GM15510 (cell line): ENCODE data around the gene CFAP45.

Experiments used
- POLR2A ChIP-seq: IDR thresholded peaks from 3 replicates; pipeline ENCODE4 v1.6.1; 2011; ENCODE audit warnings: borderline replicate concordance; ENCODE audit not compliant: insufficient read length; ENCODE audit errors: extremely low read depth

The CFAP45 gene

DNA sequence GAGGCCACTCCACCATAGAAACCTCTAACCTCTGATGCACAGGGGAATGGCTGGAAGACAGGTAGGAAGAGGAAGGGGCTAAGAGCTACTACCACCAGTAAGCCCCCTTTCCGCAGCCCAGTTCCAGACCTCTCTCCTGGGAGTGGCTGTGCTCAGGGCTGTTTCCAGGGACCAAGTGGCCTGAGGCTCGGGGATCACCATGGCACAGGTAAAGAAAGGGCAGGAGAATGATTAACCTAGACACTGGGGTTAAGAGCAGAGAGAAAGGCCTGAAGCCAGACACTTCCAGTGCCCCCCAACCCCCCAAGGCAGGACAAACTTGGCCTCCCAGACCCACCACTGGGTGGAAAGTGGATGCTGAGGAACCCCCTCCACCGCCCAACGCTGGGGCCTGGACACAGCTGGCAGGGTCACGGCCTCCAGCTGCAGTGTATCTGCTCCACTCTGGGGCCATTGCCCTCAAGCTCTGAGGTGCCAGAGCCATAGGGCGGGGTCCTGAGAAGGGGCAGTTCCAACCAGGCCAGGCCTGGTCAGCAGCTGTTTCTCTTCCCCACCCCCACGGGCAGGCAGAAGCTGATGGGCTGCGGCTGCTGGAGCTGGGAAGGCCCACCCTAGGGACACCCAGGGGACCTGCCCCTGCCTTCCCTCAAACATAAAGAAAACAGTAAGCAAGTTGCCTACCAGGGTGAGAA lies 22.7 kb upstream of the CFAP45 start:
- TF ChIP-seq POLR2A = no peak

DNA sequence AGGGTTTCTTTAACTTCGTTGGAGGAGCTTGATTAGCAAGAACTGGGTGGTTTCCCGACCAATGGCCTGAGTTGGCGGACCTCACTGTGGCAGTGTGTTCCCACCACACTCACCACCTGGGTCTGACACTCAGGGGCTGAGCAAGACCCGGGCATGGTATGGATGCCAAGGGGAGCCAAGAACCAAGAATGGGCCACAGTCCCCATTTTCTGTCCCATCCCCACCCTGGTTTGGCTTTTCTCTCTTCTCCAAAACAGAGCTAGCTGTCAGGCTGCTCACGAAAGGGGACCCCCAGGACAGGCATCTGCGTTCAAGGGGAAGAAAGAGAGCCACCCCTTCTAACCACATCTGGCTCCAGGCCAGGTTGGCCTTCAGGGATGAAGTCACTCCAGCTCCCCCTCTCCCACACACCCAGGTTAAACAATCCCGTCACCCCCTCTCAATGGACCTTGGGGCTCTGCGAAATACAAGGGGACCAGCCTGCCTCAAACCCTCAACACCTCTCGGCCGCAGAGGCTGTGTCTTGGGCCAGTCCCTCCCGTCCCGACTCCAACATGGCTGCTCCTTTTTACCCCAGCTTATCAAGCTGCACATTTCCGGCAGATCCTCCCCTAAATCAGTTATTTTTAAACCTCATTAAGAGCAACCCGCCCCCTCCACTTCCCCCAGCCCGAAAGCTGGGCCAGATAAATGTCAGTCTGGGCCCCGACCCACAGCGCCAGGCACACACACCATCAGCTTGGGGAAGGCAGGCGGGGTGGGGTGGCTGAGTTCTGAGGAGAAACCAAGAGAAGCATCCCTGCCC lies 21.9 kb upstream of the CFAP45 start:
- TF ChIP-seq POLR2A = peak; percentile 9

DNA sequence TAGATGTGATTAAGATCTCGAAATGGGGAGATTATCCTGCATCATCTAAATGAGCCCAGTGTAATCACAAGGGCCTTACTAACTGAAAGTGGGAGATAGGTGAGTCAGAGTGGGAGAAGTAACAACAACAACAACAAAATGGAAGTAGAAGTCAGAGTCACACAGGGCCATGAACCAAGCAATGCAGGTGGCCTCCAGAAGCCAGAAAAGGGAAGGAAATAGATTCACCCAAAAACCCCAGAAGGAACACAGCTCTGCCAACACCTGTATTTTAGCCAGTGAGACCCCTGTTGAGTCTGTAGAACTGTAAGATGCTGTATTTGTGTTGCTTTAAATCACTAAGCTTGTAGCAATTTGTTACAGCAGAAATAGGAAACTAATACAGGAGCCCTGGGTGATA lies 21.3 kb upstream of the CFAP45 start:
- peak; percentile 6 for TF ChIP-seq POLR2A

DNA sequence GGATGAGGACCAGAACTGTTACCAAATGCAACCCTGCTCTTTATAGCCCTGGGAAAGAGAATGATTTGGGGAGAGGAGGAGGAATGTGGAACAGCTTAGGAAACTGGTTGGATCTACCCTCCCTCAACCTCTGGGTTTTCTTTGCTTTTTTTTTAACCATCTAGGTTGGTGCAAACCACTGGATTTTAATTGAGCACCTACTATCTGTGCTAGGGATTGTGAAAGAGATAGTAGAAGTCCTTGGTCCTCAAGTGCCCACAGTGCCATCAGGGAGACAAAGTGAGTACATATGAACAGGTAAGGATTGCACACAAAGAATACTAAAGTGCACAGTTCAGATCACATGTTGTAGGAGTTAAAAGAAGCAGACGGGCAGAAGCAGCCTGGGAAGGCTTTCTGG lies 20.7 kb upstream of the CFAP45 start:
- no peak for TF ChIP-seq POLR2A

DNA sequence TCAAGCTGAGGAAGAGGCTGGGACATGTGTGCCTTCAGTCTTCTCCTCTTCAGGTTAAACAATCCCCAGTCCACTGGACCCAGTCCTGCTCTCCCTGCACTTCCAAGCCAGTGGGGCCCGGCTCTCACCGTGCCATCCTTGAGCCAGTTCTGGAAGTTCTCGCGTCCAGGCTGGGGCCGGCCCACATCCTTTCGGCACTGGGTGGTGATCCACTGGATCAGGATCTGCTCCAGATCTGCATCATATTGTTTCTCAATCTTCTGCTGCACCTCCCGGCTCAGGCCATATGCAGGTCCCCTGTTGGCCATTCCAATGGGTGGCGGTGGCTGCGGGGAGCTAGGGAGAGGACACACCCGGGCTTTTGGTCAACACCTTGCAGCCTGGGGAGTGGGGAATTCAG lies 20.2 kb upstream of the CFAP45 start:
- no peak for TF ChIP-seq POLR2A

DNA sequence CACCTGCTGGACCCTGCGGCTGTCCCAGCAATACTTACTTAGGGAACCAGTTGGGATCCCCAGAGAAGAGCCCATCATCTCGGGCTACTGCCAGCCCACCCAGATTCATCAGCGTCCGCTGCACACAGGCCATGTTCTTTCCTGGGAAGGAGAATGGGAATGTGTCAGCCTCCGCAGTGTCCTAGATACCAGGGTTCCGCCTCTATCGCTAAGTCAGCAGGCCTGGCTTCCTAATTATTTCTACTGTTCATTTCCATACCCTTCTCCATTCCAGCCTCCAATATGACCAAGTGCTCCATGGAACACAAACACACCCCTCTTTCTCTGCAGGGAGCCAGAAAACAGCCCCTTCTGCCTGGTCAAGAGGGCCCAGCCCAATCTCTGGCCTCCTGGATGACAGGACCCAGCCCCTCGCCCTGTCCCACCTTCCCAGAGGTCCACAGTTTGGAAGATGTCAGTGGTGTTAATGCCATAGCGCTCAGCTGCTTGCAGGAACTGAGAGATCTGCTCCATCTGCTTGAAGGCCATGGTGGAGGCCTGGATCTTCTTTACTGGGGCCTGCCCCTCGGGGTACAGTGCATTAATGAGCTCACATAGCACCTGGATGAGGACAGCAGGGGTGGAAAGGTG lies 19.4 kb upstream of the CFAP45 start:
- TF ChIP-seq POLR2A = no peak

DNA sequence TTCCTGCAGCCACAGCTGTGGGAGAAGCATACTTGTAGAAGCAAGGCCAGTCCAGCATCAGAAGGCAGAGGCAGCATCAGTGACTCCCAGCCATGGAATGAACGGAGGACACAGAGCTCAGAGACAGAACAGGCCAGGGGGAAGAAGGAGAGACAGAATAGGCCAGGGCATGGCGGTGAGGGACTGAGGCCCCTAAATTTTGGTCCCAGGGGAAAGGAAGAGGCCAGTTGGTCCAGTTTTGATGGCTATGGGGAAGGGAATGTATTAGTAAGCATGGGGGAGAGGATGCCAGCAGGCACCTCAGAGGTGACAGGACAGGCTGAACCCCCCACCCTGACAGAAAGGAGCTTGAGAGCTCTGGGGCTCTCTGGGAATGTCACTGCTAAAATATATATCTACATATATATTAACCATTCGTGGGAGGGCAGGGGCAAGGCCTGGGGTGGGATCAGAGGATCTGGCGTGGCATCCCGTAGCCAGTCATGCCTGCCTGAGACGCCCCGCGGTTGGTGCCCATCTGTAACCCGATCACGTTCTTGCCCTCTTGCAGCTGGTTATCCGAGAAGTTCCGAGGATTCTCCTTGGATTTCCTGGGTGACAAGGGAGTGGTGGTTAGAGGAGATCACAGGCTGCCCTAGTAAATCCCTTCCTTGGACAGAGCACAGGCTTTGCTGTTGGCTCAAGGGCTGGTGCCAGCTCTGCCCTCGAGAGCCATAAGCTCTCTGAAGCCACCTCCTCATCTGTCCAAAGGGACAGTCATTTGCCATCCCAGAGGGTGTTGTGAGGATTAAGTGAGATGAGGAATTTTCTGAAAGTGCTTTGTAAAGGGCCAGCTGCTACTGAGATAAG lies 18.6 kb upstream of the CFAP45 start:
- TF ChIP-seq POLR2A = no peak

DNA sequence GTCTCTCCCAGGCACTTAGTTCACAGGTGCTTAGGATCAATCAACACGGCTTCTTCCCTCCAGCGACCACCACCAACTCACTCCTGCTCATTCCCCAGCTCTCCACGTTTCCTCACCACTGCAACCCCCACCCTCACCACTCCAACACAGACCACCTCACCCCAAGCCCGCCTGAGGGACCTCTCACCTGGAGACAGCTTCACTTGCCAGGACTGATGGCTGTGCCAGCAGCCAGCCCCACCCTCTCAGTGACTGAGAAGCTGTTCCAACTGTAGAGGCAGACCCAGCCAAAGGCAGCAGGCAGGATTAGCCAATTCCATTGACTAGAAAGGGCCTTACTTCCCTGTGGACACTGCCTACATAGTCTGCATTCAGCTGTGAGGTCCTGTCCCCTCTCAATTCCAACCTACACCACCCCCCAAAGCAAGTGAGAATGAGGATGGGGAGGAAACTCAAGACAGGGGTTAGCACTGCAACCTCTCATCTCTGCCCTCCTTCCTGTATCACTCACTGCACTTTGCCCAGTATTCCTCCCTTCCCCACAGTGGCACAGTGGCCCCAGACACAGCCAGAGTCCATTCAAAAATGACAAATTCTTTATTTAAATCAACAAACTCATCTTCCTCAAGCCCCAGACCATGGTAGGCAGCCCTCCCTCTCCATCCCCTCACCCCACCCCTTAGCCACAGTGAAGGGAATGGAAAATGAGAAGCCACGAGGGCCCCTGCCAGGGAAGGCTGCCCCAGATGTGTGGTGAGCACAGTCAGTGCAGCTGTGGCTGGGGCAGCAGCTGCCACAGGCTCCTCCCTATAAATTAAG lies 17.8 kb upstream of the CFAP45 start:
- no peak for TF ChIP-seq POLR2A

DNA sequence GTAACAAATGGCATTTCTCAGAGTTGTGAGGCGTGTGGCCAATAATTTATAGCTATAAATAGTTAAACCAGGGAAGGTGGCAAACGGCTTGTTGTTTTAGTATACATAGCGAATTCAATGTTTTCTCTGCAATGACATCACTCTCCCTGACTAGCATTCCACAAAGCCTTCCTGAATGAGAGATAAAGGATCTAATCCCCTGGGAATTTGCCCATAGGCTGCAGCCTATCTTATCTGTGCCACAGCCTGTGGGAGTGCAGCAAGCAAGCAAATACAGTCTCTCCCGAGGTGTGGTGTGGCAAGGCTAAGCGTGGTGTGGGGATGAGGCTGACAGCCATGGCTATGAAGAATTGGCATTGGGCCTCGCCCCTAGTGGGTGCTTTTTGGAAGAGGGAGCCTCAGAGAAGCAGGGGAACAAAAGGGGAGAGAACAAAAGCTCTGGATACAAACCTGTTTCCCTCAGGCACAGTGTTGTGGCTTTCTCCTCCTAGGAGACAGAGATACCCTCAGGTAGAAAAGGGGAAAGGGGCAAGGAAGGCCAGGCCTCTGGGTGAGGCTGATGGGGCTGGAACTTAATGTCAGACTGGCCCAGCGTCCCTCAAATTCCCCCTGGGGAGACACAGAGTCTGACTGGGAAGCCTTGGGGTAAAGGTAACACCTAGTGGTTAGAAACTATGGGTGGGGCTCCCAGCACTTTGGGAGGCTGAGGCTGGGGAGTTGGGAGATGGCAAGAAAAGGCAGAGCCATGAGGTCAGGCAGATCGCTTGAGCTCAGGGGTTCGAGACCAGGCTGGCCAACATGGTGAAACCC lies 16.5 kb upstream of the CFAP45 start:
- TF ChIP-seq POLR2A = no peak

DNA sequence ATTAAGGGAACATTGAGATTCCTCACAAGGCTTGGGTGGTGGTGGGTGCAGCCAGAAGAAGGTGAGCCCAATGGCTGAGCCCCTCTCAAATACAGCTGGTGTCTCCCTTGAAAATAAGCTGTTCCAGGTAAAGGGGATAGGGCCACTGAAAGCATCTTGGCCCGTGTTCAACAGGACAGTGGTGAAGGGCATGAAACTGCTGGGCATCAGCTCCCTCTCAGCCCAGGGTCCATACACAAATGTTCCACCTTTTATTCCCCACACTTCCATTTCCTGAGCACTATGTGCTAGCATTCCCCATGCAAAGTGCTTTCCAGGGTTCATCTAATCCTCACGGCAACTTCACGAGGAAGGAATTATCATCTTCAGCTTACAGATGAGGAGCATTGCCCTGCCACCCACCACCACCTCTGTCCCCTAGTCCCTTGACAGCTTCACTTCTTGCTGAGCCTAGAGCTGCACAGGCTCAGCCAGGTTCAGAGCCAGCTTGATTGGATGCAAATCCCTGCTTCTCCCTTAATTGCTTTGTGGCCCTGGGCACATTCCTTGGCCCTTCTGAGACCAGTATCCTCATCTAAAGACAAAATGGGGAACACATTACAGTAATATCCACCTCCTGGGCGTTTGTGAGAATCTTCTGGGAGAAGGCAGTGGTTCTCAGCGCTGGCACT lies 15.7 kb upstream of the CFAP45 start:
- no peak for TF ChIP-seq POLR2A

DNA sequence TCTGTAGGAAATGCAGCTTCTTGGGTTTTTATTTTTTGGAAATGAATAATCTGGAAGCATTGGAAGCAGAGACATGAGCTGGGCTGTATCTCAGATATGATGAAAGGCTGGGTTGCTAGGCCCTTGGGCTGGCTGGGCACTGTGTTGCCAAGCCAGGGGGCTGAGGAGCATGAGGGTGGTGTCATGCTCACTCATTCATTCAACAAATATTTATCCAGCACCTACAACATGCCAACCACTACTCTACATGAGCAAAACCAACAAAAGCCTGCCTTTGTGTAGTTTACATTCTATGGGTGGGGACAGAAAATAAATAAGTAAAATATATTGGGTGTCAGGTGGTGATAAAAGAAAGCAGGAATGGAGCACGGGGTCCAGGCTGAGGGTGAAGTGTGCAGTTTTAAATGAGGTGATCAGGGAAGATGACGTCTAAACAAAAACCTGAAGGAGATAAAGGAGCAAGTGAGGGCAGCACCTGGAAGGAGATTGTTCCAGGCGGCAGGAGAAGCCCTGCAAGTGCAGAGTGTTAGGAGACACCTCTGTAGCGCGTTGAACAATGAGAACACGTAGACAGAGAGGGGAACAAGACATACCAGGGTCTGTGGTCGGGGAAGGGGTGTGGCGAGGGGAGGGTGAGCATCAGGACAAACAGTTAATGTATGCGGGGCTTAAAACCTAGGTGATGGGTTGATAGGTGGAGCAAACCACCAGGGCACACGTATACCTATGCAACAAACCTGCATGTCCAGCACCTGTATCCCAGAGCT lies 14.5 kb upstream of the CFAP45 start:
- TF ChIP-seq POLR2A = no peak

DNA sequence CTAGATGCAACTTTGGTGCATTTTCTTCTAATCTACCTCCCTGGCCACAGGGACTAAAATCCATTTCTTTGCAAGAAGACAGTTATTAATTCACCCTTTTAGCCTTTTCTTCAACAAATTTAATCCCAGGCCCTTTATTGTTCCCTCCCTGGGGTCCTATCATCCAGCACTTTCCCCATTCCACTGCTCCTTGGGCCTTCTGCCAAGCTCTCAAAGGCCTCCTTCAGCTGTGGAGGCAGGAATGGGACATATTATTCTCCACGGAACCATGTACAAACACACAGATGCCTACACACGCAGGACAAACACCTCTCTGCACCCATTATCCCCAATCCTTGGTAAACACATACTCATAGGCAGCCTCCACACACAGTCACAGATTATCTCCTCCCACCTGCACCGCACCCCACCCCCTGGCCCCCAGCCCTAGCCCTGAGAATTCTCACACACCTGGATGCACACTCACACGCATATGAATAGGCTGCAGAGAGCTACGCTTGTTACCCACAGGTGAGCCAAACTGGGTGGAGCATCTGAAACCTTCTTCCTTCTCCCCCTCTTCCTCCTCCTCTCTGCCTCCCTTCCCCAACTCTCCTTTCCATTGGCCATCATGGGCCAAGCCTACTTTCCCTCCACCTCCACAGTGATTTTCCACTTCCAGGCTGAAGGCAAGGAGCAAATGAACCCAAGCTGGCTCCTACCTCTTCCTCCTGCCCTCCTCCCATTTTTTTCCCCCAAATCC lies 13.7 kb upstream of the CFAP45 start:
- no peak for TF ChIP-seq POLR2A
